8988T (cell line): ENCODE data around the gene ZNF281.
"Not testable (repeated sequence)": the region's sequence is repeated elsewhere in the genome, so short reads cannot be mapped to it uniquely, and the experiment has no call there.

Experiments used
- DNase-seq: peaks from one replicate; pipeline ENCODE4 v3.0.0; 2011

Gene ZNF281

GRCh38 chr1:200429221-200429751 lies 19.4 kb upstream of the ZNF281 start:
- DNase-seq: no peak

GRCh38 chr1:200428482-200429205 lies 18.8 kb upstream of the ZNF281 start:
- DNase-seq: no peak

GRCh38 chr1:200427744-200428143 lies 17.9 kb upstream of the ZNF281 start:
- no peak for DNase-seq

- no peak for DNase-seq
These were observed 16.4 kb upstream of the ZNF281 start for GRCh38 chr1:200426196-200426595.

- no peak for DNase-seq
These were observed 13.4 kb upstream of the ZNF281 start for GRCh38 chr1:200423235-200423634.

GRCh38 chr1:200422211-200422610 lies 12.4 kb upstream of the ZNF281 start:
- DNase-seq: no peak

- DNase-seq: no peak
These were observed 6.2 kb upstream of the ZNF281 start for GRCh38 chr1:200415789-200416593.

GRCh38 chr1:200415227-200415626 lies 5.4 kb upstream of the ZNF281 start:
- no peak for DNase-seq

- no peak for DNase-seq
These were observed 4.8 kb upstream of the ZNF281 start for GRCh38 chr1:200414657-200415056.

GRCh38 chr1:200413766-200414165 lies 3.9 kb upstream of the ZNF281 start:
- DNase-seq: not testable (repeated sequence)

- DNase-seq: no peak
These were observed 1.8 kb upstream of the ZNF281 start for GRCh38 chr1:200411406-200412257.

GRCh38 chr1:200410566-200410878 lies 686 bp upstream of the ZNF281 start:
- no peak for DNase-seq

GRCh38 chr1:200409203-200409760 lies 554 bp downstream of the ZNF281 start:
- DNase-seq: peak; percentile 26

- no peak for DNase-seq
These were observed 3.6 kb downstream of the ZNF281 start for GRCh38 chr1:200406161-200406797.

- DNase-seq: no peak
These were observed 4.6 kb downstream of the ZNF281 start for GRCh38 chr1:200405264-200405663.

GRCh38 chr1:200401708-200402107 lies 8.1 kb downstream of the ZNF281 start:
- no peak for DNase-seq

GRCh38 chr1:200401263-200401662 lies 8.6 kb downstream of the ZNF281 start:
- no peak for DNase-seq

- DNase-seq: no peak
These were observed 9.3 kb downstream of the ZNF281 start for GRCh38 chr1:200400556-200400955.

- no peak for DNase-seq
These were observed 10.0 kb downstream of the ZNF281 start for GRCh38 chr1:200399860-200400259.

GRCh38 chr1:200398373-200398772 lies 11.5 kb downstream of the ZNF281 start:
- DNase-seq: no peak

- no peak for DNase-seq
These were observed 17.1 kb downstream of the ZNF281 start for GRCh38 chr1:200392625-200393185.

- no peak for DNase-seq
These were observed 18.1 kb downstream of the ZNF281 start for GRCh38 chr1:200391747-200392146.
